Amygdala (tissue), 56 donors: Measurements from ENCODE around the gene NRBF2.
"Not testable (repeated sequence)": the region's sequence is repeated elsewhere in the genome, so short reads cannot be mapped to it uniquely, and the experiment has no call there.

ENCODE experiments used
- DNase-seq, 56 donors: peaks; one replicate each; lab custom pipeline; 2025; lab: John Stamatoyannopoulos, UW

NRBF2 gene

DNA sequence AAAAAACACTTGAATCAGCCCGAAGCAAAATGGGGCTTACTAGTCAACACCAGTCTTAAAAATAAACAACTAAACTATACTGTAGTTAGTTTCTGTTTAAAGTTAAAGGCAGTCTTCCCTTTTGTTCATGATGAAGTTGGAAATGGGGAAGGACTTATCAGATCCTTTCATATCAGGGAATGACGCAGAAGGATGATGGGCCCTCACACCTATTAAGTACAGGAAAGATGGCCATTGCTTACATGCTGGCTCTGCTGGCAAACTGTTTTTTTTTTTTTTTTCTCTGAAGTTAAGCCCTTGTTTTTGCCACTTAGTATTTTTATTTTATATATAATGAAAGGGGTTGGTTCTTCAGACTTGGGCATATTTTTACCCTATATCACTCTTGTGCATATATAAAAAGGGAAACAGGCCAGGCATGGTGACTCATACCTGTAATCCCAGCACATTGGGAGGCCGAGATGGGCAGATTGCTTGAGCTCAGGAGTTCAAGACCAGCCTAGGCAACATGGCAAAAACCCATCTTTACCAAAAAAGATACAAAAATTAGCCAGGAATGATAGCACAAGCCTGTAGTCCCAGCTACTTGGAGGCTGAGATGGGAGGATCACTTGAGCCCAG, 16.6 kb upstream of the NRBF2 start:
- no peak for DNase-seq

DNA sequence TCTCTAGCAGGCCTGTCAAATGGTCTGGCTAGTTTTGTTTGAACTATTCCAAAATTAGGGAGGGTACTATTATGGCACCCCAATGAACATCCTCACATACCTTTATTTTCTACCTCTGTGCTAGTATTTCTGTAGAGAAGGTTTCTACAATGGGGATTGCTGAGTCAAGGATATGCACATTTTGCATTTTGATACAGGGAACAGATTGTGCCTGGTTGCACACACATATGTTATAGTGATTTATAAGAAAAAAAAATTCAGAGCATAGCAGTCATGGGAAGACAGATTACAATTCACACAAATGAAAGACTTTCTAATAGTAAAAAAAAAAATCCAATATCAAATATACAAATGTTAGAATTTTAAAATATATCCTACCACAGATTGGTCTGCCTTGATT, 14.1 kb upstream of the NRBF2 start:
- no peak for DNase-seq

DNA sequence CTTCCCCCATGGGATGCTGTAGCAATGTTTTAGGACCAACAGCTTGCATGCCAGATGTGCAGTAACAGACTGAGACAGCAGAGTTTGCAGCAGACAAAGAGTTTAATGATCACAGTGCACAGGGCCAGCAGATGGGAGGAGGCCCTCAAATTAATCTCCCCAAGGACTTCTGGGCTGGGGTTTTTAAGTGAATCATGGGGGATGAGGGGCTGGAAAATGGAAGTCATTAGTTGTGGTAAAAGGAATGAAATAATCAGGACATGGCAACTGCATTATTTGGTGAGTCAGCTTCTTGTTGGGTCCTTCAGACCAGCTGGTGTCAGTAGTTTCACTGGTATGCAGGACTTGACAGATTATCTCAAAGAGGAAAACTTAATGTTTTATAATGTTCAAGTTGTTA, 12.6 kb upstream of the NRBF2 start:
- DNase-seq: no peak

DNA sequence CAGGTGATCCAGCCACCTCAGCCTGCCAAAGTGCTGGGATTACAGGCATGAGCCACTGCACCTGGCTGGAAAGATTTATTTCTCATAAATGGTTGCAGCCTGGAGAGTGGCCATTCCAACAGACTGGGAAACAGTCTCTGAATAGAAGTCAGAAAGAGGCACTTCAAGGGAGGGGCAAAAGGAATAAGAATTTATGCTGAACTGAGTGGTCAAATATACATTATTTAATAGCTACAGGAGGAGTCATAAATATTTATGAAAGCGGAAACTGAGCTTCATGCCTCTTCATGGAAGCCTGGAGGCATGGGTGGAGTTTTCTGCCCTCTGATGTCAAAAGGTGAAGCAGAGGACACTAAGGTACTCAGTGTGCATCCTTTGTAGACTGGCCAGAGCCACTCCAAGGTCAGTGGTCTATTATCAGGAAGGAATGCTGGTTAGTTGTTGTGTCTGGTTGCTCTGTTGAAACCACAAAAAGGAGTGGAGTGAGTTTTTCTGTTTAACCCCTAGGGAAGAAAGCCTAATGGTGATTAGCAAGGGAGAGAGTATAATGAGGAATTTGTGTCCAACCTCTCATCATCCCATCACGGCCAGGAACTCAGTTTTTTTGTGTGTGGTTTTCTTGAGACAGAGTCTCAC, 9.3 kb upstream of the NRBF2 start:
- no peak for DNase-seq

DNA sequence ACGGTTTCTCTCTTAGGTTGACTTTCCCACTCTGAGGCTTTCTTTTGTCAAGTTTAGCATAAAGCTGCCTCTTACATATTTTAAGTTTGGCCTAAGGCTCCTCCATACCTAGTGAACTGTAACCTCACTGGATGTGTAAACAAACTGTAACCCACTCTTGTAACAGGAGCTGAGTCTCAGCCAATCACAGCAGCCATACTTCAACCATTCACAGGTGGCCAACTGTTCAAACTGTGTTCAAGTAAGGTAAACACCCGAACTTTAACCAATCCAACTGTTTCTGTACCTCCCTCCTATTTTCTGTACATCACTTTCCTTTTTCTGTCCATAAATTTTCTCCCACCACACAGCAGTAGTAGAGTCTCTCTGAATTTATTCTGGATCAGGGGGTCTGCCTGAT, 7.7 kb upstream of the NRBF2 start:
- DNase-seq: no peak

DNA sequence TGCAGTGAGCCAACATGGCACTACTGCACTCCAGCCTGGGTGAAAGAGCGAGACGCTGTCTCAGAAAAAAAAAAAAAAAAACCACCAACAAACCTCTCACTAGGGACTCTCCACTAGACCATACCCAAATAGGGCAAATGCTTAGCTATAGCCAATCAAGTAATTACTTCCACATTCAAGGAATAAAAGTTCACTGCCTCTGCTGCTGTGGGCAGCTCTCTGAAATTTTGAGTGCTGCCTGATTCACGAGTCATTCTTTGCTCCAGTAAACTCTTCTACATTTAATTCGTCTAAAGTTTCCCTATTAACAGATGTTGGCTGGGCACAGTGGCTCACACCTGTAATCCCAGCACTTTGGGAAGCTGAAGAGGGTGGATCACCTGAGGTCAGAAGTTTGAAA, 4.7 kb upstream of the NRBF2 start:
- no peak for DNase-seq

DNA sequence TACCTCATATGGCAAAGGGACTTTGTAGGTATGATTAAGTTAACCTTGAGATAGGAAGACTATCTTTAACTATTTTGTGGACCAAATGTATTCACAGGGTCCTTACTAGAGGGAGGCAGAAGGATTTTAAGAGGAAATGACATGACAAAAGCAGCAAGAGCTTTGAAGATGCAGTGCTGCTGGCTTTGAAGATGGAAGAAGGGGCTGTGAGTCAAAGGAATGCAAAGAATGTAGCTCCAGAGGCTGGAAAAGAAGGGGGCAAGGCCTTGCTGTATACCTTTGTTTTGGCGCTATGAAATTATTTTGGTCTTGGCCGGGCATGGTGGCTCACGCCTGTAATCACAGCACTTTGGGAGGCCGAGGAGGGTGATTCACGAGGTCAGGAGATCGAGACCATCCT, 3.2 kb upstream of the NRBF2 start:
- no peak for DNase-seq

DNA sequence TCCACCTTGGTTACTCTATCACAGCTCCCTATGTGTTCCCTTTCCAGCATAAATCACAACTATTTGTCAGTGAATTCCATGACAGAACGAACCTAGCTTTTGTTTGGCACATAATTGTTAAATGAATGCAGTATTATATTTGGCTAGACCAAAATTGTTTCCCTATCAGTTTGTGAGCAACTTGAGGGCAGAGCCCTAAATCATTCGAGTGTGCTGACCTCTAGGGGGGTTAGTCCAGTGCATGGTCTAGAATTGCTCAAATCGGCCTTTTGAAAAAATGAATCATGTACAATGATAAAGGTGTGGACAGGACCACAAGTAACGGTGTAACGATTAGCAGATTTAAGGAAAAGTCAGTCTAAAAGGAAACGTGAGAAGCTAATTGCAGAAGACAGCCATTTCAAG, 475 bp upstream of the NRBF2 start:
- DNase-seq: no peak

DNA sequence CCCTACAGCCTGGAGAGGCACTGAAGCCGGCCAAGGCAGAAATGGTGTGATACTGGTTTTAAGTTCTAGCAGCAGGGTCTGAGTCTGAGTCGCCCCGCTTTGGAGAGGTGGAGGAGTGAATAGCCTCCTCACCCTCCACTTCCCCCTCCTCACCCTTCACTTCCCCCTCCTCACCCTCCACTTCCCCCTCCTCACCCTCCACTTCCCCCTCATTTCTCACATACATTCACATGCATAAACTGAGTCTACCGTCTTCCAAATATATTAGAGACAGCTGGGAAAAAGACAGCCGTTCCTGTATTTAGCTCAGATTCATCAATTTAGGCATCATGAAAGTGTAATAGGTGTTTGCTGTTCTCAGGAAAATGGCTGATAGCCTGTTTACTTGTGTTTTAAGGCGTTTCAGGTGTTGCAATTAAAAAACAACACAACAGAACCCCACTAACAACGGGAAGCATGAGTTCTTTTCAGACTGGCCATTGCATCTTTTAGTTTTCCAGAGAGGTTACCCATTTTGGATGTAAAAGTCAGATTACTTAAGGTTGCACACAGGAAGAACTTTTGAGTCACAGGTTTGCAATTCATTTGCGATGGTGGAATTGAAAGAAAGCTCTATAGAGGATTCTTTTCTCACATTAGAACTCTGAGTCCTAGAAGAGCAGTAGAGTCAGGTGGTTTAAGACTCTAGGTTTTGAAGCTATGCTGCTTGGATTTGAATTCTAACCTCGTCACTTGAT, 861 bp downstream of the NRBF2 start:
- peak in 1 of 56 donors; percentile 28 for DNase-seq

DNA sequence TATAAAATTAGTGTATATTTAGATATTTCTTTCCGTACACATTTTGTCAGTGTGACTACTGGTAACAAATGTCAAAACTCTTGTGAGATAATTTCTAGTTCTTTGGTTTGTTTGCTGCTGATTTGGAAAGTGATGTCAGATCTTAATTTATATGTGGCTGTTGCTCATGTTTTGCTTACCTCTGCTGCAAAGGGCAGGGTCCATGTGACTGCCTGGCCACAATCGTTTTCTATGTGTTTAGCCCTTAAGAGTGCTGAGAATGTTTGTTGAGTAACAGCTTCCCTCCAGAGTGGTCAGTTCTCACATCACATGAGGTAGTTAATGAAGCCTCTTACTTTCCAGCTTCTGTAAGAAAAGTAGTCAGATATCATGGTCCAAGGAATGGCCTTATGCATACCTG, 4.2 kb downstream of the NRBF2 start:
- DNase-seq: no peak

DNA sequence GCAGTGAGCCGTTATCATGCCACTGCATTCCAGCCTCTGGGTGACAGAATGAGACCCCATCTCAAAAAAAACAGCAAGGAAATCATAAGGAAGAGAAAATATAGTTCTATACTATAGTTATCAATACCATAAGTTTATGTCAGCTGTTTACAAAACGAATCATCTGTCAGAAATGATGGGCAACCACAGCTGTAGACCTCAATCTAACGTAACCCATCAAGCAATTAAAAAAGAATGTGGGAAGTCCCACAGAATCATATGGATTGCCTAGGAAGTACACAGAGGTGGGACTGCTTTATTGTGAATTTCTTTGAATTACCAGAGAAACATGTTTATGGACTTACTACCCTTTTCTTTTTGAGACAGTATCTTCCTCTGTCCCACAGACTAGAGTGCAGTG, 6.9 kb downstream of the NRBF2 start:
- no peak for DNase-seq

DNA sequence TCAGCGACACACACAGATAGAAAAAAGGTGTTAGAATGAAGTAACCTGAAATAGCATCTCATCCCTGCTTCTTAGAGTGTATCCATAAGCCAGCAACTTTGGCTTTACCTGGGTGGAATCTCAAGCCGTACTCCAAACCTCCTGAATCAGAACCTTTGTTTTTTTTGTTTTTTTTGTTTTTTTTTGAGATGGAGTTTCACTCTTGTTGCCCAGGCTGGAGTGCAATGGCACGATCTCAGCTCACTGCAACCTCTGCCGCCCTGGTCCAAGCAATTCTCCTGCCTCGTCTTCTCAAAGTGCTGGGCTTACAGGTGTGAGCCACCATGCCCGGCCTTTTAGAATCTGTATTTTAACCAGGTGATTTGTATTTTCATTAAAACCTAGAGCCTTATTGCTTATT, 9.0 kb downstream of the NRBF2 start:
- DNase-seq: no peak

DNA sequence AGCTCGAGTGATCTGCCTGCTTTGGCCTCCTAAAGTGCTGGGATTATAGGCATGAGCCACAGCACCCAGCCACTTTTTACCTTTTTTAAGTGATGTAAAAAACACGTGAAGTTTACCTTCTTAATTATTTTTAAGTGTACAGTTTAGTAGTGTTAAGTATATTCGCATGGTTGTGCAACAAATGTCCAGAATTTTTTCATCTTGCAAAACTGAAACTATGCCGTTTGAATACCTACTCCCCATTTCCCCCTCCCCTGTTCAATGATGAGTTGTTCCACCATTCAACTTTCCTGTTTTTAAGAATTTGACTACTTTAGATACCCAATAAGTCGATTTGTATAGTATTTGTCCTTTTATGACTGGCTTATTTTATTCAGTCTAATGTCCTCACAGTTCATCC, 10.9 kb downstream of the NRBF2 start:
- DNase-seq: no peak

DNA sequence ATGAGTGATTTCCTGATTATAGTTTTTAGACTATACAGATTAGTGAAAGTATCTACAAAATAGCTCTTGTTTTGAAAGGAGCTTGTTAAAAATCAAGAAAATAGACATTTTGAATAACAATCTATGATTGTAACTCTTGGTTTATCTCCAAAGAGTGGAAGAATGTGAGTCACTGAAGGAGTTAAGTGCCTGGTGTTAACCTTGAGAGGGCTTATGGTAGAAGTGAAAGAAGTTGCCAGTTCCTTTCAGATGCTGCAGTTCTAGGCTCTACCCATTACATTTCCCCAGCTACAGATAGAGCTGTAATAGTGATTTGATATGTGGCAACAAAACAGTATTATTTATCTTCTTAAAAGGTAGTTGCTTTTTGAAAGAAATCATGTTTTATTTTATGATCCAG, 12.7 kb downstream of the NRBF2 start:
- no peak for DNase-seq

DNA sequence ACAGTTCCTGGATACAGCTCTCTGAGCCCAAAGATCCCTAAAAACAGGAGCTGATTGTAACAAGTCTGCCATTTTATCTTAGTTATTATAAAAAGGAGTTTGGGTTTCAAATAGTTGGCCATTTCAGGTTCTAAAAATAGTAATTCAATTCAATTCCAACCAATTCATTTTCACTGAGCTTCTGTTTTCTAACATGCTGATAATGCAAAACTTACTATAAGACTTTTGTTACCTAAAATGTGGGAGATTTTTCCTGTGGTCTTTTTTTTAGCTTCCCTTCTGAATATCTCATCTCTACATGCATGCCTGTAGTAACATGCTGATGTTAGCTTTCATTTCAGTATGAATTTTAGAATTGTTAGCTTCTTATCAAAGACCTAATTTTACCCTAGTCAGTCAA, 13.4 kb downstream of the NRBF2 start:
- DNase-seq: no peak

DNA sequence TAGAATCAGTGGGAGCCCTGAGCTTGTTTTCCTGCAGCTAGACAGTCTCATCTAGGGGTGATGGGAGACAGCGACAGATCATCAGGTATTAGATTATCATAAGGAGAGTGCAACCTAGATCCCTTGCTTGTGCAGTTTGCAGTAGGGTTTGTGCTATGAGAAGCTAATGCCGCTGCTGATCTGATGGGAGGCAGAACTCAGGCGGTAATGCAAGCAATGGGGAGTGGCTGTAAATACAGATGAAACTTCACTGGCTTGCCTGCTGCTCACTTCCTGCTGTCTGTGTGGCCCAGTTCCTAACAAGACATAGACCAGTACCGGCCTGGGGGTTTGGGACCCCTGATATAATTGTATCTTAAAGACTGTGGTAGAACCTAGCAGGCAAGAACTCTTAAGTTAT, 17.6 kb downstream of the NRBF2 start:
- DNase-seq: no peak

DNA sequence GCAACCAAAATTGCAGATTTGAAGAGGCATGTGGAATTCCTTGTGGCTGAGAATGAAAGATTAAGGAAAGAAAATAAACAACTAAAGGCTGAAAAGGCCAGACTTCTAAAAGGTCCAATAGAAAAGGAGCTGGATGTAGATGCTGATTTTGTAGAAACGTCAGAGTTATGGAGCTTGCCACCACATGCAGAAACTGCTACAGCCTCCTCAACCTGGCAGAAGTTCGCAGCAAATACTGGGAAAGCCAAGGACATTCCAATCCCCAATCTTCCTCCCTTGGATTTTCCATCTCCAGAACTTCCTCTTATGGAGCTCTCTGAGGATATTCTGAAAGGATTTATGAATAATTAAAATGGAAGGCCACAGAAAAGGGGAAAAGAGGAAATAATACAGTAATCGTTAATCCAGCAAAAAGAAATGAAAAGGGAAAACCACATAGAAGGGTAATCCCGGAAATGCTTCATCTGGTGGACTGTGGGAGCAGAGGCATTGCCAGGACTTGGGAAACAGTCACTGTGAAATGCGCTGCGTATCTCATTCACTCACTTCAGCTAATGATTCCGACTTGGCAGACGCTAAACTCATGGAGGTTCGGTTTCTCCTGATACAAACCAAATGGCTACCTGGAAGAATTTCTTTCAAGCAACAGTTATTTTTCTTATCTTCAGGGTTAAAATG, 20.9 kb downstream of the NRBF2 start:
- DNase-seq: not testable (repeated sequence)

DNA sequence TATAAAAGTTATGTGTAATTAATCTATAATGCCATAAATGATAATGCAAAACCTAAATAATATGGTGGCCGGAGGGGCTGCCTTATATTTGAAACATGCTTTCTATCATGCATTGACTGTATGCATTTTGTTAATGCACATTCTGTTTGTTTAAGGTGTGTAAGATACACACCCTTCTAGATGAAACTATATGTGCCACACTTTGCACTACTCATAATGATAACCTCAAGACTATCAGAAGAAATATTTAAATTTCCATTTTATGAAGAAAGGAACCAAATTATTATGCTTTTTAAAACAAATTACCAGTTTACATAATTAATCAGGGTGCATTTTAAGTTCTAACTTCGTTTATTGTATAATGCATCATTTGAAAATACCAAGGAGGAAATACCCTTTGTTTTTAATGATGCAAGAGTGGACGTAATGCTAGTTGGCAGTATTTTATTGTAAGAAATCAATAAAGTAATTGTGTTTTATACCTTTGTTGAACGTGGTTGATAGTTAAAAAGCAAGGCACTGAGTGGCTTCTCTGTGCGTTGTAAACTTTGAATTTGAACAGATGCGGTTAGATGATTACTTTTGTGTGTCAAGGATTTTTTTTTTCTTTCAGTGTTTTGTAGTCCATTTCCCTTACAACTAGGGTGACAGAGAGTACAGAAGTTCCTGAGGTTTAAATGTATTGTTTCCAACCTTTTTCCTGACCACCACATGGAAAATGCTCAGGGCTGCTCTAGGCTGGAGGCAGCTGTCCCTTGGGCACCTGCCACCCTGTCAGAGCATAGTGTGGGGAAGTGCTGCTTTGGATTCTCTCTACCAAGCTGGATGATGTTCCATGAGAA, 21.6 kb downstream of the NRBF2 start:
- DNase-seq: no peak

DNA sequence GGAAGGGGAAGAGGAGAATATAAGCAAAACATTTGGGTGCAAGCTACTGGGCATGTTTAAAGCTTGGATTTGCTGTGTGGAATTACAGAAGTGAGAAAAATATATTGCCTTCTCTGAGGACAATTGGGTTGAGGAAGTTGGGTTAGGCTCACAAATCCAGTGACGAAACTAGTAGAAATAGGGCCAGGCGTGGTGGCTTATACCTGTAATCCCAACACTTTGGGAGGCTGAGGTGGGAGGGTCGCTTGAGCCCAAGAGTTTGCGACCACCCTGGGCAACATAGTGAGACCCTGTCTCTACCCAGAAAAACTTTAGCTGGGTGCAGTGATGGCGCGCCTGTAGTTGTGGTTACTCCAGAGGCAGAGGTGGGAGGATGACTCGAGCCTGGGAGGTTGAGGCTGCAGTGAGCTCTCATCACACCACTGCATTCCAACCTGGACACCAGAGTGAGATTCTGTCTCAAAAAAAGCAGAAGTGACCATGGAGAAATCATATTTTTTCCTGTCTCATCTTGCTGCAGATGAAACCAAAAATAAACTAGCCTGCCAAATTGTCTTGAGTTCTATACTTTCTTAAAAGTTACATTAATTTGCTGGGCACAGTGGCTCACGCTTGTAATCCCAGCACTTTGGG, 22.4 kb downstream of the NRBF2 start:
- no peak for DNase-seq

DNA sequence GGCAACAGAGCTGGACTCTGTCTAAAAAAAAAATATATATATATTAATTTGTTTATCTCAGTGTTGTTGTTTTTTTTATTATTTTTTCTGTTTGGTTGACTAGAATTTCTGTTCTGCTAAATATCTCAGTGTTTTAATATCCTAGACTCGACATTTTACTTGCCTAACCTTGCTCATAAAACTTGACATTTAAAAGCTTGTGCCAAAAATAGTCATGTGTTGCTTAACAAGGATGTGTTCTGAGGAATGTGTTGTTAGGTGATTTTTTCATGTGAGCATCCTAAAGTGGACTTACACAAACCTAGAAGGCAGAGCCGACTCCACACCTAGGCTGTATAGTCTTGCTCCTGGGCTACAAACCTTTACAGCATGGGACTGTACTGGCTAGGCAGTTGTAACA, 23.1 kb downstream of the NRBF2 start:
- no peak for DNase-seq
